ENCODE data around the gene FBXO30.

GRCh38 chr6:145763742-145764141, 50.9 kb downstream of the FBXO30 start:
- TF ChIP-seq POLR2A (IDR thresholded peaks at IDR 0.05) (no peak), CTCF (IDR thresholded peaks at IDR 0.05 in 8 of 11, conservative IDR thresholded peaks at IDR 0.05 in 3 of 11) (no peak), POLR2AphosphoS5 (IDR thresholded peaks at IDR 0.05) (no peak)

Measured in spleen (tissue), 7 donors.